Gastrocnemius medialis (tissue), 4 donors: Measurements from ENCODE around the gene DEDD2. TPM values are rescaled to one million over a fixed set of nuclear protein-coding genes. Genes with fewer than 3 reads are reported as not detected.

ENCODE experiments used
- ATAC-seq, 2 donors: fragments of 150-250 bp; one replicate each; pipeline ENCODE4 v1.9.1; 2016
- DNase-seq, 2 donors: peaks; one replicate each; pipeline ENCODE4 v3.0.0-alpha.2; 2019
- H3K27ac ChIP-seq, 4 donors: fragments of 200-600 bp; sonication (generic); 1 replicate in 1 of 4; 2 replicates in 3 of 4; pipeline ENCODE4 v1.5.1; 2016 to 2018; ENCODE audit warnings: mild to moderate bottlenecking in 2 of 4, moderate library complexity in 1 of 4
- H3K27me3 ChIP-seq, 3 donors: fragments of 200-600 bp; sonication (generic) in 2 of 3; 1 replicate in 1 of 3; 2 replicates in 2 of 3; pipeline versions ENCODE4 v1.5.1 to v1.6.0; 2016 to 2019; ENCODE audit warnings: mild to moderate bottlenecking in 1 of 3, moderate library complexity in 1 of 3
- H3K36me3 ChIP-seq, 2 donors: fragments of 200-600 bp; sonication (generic) in 1 of 2; one replicate each; pipeline ENCODE4 v1.5.1; 2017 to 2018
- H3K4me1 ChIP-seq, 2 donors: fragments of 200-600 bp; sonication (generic) in 1 of 2; one replicate each; pipeline ENCODE4 v1.5.1; 2016 to 2017; ENCODE audit warnings: mild to moderate bottlenecking in 2 of 2
- H3K4me3 ChIP-seq, 4 donors: fragments of 200-600 bp; sonication (generic) in 3 of 4; 1 replicate in 1 of 4; 2 replicates in 3 of 4; pipeline ENCODE4 v1.5.1; 2016 to 2019; ENCODE audit warnings: mild to moderate bottlenecking in 2 of 4
- H3K9me3 ChIP-seq, 3 donors: fragments of 200-600 bp; sonication (generic) in 2 of 3; 1 replicate in 1 of 3; 2 replicates in 2 of 3; pipeline ENCODE4 v1.5.1; 2016 to 2019
- CTCF ChIP-seq, 5 experiments: fragments of 450-650 bp in 3 of 5; fragments of 200-600 bp in 2 of 5; sonication (generic) in 2 of 5; IDR thresholded peaks in 4 of 5; conservative IDR thresholded peaks in 1 of 5; 1 replicate in 4 of 5; 2 replicates in 1 of 5; pipeline ENCODE4 v1.5.1; 2016 to 2019; ENCODE audit warnings: antibody characterized with exemption in 5 of 5, mild to moderate bottlenecking in 3 of 5, moderate library complexity in 3 of 5
- POLR2A ChIP-seq, 2 donors: fragments of 450-650 bp; IDR thresholded peaks; one replicate each; pipeline ENCODE4 v1.6.1; 2017; ENCODE audit warnings: antibody characterized with exemption in 2 of 2, mild to moderate bottlenecking in 2 of 2, moderate library complexity in 2 of 2
- in situ Hi-C, 4 donors: fragments of 200-750 bp; cut with MboI; loops; one replicate each; pipeline versions ENCODE4 v1.15.0 to v1.8.0; 2017; ENCODE audit warnings: low sequenced_read_pairs in 4 of 4
- intact Hi-C: fragments of 100-400 bp; cut with DNase I; formaldehyde crosslinking; loops from one replicate; pipeline ENCODE4 v1.15.1; 2023; ENCODE audit warnings: low total_unique reads
- total RNA-seq, 4 donors: library from RNA; depleted of rRNA; stranded (reverse); fragments of >200 nt; gene quantifications; one replicate each; pipeline versions ENCODE4 v1.1.0 to v1.2.3, GENCODE V29; 2016

DEDD2 gene
- total RNA-seq, 4 donors from 2014 or later: 22.5 to 33.6 (median 29.2) TPM

- TF ChIP-seq POLR2A (IDR thresholded peaks at IDR 0.05) (no peak), CTCF (IDR thresholded peaks at IDR 0.05 in 4 of 5, conservative IDR thresholded peaks at IDR 0.05 in 1 of 5) (no peak)
- no peak for DNase-seq
- Histone ChIP-seq H3K27me3 (peaks cover 23 to 29% (median 28%) of the 10 kb centered on the region in 3 donors), H3K27ac (no peak overlapping the region), H3K36me3 (no peaks in the 10 kb centered on the region), H3K9me3 (no peaks in the 10 kb centered on the region), H3K4me3 (no peak overlapping the region), H3K4me1 (no peaks in the 10 kb centered on the region)
- ATAC-seq: no peak
- intact Hi-C loops: no loop called here
- in situ Hi-C loops: no loop called here
Measured at GRCh38 chr19:42156571-42156970, 60.9 kb downstream of the DEDD2 start.

GRCh38 chr19:42155796-42156195 is 61.7 kb downstream of the DEDD2 start:
- no peaks in the 10 kb centered on the region for H3K4me1 ChIP-seq
- TF ChIP-seq CTCF (IDR thresholded peaks at IDR 0.05 in 4 of 5, conservative IDR thresholded peaks at IDR 0.05 in 1 of 5): no peak
- no peak for TF ChIP-seq POLR2A (IDR thresholded peaks at IDR 0.05)
- ATAC-seq: no peak
- no peak for DNase-seq
- intact Hi-C loops: no loop called here
- no peak overlapping the region for H3K27ac ChIP-seq
- no peaks in the 10 kb centered on the region for H3K36me3 ChIP-seq
- in situ Hi-C loops: no loop called here
- no peak overlapping the region for H3K4me3 ChIP-seq
- peaks cover 31 to 37% (median 36%) of the 10 kb centered on the region in 3 donors for H3K27me3 ChIP-seq
- H3K9me3 ChIP-seq: no peaks in the 10 kb centered on the region

GRCh38 chr19:42154471-42155323 is 62.8 kb downstream of the DEDD2 start:
- H3K27me3 ChIP-seq: peaks cover 36 to 45% (median 43%) of the 10 kb centered on the region in 3 donors
- TF ChIP-seq CTCF (IDR thresholded peaks at IDR 0.05 in 4 of 5, conservative IDR thresholded peaks at IDR 0.05 in 1 of 5) (no peak), POLR2A (IDR thresholded peaks at IDR 0.05) (no peak)
- DNase-seq (no peak), ATAC-seq (no peak)
- intact Hi-C loops: no loop called here
- no peaks in the 10 kb centered on the region for H3K9me3 ChIP-seq
- H3K36me3 ChIP-seq: no peaks in the 10 kb centered on the region
- no peak overlapping the region for H3K4me3 ChIP-seq
- no peak overlapping the region for H3K27ac ChIP-seq
- H3K4me1 ChIP-seq: no peaks in the 10 kb centered on the region
- in situ Hi-C loops: no loop called here

- Histone ChIP-seq H3K9me3 (no peaks in the 10 kb centered on the region), H3K27ac (no peak overlapping the region), H3K27me3 (peaks cover 41 to 48% (median 44%) of the 10 kb centered on the region in 3 donors), H3K36me3 (no peaks in the 10 kb centered on the region), H3K4me1 (no peaks in the 10 kb centered on the region), H3K4me3 (no peak overlapping the region)
- intact Hi-C loops (no loop called here), in situ Hi-C loops (no loop called here)
- no peak for TF ChIP-seq POLR2A (IDR thresholded peaks at IDR 0.05)
- no peak for TF ChIP-seq CTCF (IDR thresholded peaks at IDR 0.05 in 4 of 5, conservative IDR thresholded peaks at IDR 0.05 in 1 of 5)
- ATAC-seq (no peak), DNase-seq (no peak)
Measured at GRCh38 chr19:42153672-42154433, 63.6 kb downstream of the DEDD2 start.
